Measurements from ENCODE around the gene COLGALT1.

GRCh38 chr19:17605761-17606589 lies 50.5 kb downstream of the COLGALT1 start:
- peak; percentile 55 for TF ChIP-seq CTCF (conservative IDR thresholded peaks at IDR 0.05; ENCODE audit: low read length)
- no peak for TF ChIP-seq EZH2phosphoT487 (IDR thresholded peaks at IDR 0.05; ENCODE audit: borderline replicate concordance, low read depth, low read length)

Measured in OCI-LY7 (cell line).